ENCODE data around the gene NEURL1.
A peak's percentile ranks its signal among the peaks of the same experiment; 100 is the strongest.

DNA sequence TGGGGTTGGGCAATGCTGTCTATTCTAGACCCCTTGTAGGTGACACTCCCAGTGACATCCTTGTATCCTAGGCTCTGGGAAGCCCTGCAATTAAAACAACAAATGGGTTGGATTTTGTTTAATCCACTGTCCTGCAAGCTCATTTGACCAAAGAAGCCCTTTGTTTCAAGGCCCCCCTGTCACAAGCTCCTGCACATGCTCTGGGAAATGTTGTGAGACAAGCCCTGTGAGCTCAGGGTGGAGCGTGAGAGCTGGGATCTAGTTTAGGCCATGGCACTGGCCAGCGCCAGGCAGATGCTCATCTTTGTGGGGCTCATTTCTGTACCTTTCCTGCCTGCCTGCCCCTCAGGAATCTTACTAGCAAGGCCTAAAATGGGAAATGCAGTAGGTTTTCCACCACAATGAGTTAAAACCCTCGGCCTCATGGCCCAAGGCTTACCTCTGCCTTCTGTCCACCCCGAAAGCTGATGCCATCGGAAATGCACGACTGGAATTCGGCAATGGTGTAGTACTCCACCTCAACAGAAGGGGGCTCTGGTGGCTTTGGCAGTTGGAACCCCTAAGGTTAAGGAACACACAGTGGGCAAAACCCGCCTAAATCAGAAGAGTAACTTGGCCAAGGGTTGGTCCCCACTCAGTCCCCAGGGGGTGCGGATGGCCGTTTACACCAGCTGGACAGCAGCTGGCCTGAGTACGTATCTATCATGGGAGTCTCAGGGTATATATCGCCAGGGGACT, 112.0 kb downstream of the NEURL1 start:
- TF ChIP-seq, protein P1, sequence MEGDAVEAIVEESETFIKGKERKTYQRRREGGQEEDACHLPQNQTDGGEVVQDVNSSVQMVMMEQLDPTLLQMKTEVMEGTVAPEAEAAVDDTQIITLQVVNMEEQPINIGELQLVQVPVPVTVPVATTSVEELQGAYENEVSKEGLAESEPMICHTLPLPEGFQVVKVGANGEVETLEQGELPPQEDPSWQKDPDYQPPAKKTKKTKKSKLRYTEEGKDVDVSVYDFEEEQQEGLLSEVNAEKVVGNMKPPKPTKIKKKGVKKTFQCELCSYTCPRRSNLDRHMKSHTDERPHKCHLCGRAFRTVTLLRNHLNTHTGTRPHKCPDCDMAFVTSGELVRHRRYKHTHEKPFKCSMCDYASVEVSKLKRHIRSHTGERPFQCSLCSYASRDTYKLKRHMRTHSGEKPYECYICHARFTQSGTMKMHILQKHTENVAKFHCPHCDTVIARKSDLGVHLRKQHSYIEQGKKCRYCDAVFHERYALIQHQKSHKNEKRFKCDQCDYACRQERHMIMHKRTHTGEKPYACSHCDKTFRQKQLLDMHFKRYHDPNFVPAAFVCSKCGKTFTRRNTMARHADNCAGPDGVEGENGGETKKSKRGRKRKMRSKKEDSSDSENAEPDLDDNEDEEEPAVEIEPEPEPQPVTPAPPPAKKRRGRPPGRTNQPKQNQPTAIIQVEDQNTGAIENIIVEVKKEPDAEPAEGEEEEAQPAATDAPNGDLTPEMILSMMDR (IDR thresholded peaks at IDR 0.05): peak in 6 of 7 experiments; percentile 42 to 78 (median 71)
- TF ChIP-seq POLR2A (IDR thresholded peaks at IDR 0.05) (no peak), POLR2AphosphoS5 (IDR thresholded peaks at IDR 0.05) (peak in 2 of 3 donors; percentile 18 to 26), EP300 (IDR thresholded peaks at IDR 0.05) (no peak)

Data from stomach (tissue), 4 donors.